Suprapubic skin (tissue), 4 donors: Measurements from ENCODE around the gene LRRC4C. TPM values are rescaled to one million over a fixed set of nuclear protein-coding genes. Genes with fewer than 3 reads are reported as not detected.

ENCODE experiments used
- DNase-seq, 2 donors: peaks; one replicate each; pipeline ENCODE4 v3.0.0-alpha.2; 2019; ENCODE audit warnings: low spot score in 2 of 2
- H3K27ac ChIP-seq: fragments of 200-600 bp; sonication (generic); one replicate; pipeline ENCODE4 v1.5.1; 2019
- H3K27me3 ChIP-seq: fragments of 200-600 bp; sonication (generic); one replicate; pipeline ENCODE4 v1.5.1; 2019
- H3K36me3 ChIP-seq: fragments of 200-600 bp; sonication (generic); one replicate; pipeline ENCODE4 v1.5.1; 2019
- H3K4me1 ChIP-seq: fragments of 200-600 bp; sonication (generic); one replicate; pipeline ENCODE4 v1.5.1; 2019
- H3K4me3 ChIP-seq: fragments of 200-600 bp; sonication (generic); one replicate; pipeline ENCODE4 v1.5.1; 2019; ENCODE audit warnings: mild to moderate bottlenecking
- H3K9me3 ChIP-seq: fragments of 200-600 bp; sonication (generic); one replicate; pipeline ENCODE4 v1.5.1; 2019
- EP300 ChIP-seq: sonication (generic); formaldehyde crosslinking; IDR thresholded peaks from one replicate; pipeline ENCODE4 v1.6.1; 2017; ENCODE audit warnings: antibody characterized with exemption
- POLR2A ChIP-seq, 2 donors: fragments of 450-650 bp; IDR thresholded peaks; one replicate each; pipeline ENCODE4 v1.6.1; 2017; ENCODE audit warnings: antibody characterized with exemption in 2 of 2, mild to moderate bottlenecking in 2 of 2, moderate library complexity in 2 of 2
- POLR2AphosphoS5 ChIP-seq, 3 donors: sonication (generic); formaldehyde crosslinking; IDR thresholded peaks; one replicate each; pipeline ENCODE4 v1.6.1; 2017; ENCODE audit warnings: antibody characterized with exemption in 3 of 3
- WGBS: methylation state at CpG from one replicate; pipeline ENCODE4 v1.1.5; 2018; 5-methylcytosine and 5-hydroxymethylcytosine counted together
- total RNA-seq, 4 donors: library from RNA; depleted of rRNA; stranded (reverse); fragments of >200 nt; gene quantifications; one replicate each; pipeline ENCODE4 v1.1.0, GENCODE V29; 2016
- TF ChIP-seq, protein P1 (sequence below), 2 donors: fragments of 200-600 bp in 1 of 2; fragments of 450-650 bp in 1 of 2; sonication (generic) in 1 of 2; IDR thresholded peaks; one replicate each; pipeline ENCODE4 v1.5.1; 2016 to 2019; ENCODE audit warnings: antibody characterized with exemption in 2 of 2, mild to moderate bottlenecking in 1 of 2, moderate library complexity in 1 of 2

The LRRC4C gene
- total RNA-seq, 4 donors from 2014 or later = 0.19 to 1.1 (median 0.60) TPM; not detected in 1

DNA sequence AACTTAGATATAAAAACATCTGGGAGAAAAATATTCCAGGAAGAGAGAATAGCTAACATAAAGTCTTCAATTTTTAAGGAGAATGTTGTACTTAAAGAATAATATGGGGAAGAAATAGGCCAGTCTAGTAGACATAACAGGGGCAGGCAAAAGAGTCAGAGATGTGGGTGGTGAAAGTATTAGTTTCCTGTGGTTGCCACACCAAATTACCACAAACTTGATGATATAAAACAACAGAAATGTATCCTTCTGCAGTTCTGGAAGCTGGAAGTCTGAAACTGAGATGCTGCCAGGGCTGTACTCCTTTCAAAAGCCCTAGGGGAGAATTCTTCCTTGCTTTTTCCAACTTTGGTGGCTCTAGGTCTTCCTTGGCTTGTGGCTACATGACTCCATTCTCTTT is 1309.7 kb downstream of the LRRC4C start:
- H3K4me3 ChIP-seq = no peak overlapping the region
- no peak overlapping the region for H3K27ac ChIP-seq

DNA sequence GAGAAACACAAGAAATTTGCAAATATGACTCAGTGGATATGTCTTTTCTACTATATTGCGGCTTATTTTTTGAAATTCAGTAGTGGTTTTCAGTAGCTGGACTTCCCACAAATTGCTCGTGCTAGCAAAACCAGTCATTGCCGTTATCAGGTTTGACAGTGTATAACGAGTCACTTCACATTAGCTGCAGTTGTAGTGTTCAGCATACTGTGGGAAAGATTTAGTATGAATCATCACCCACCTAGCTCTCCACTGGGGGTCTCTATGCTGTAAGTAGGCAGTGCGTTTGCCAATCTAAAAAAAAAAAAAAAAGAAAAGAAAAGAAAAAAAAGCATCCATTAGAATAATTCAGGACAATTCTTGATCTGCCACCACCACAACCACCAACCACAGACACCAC is 1318.9 kb downstream of the LRRC4C start:
- TF ChIP-seq POLR2A (IDR thresholded peaks at IDR 0.05) (no peak), POLR2AphosphoS5 (IDR thresholded peaks at IDR 0.05) (no peak), EP300 (no peak)
- TF ChIP-seq, protein P1, sequence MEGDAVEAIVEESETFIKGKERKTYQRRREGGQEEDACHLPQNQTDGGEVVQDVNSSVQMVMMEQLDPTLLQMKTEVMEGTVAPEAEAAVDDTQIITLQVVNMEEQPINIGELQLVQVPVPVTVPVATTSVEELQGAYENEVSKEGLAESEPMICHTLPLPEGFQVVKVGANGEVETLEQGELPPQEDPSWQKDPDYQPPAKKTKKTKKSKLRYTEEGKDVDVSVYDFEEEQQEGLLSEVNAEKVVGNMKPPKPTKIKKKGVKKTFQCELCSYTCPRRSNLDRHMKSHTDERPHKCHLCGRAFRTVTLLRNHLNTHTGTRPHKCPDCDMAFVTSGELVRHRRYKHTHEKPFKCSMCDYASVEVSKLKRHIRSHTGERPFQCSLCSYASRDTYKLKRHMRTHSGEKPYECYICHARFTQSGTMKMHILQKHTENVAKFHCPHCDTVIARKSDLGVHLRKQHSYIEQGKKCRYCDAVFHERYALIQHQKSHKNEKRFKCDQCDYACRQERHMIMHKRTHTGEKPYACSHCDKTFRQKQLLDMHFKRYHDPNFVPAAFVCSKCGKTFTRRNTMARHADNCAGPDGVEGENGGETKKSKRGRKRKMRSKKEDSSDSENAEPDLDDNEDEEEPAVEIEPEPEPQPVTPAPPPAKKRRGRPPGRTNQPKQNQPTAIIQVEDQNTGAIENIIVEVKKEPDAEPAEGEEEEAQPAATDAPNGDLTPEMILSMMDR (IDR thresholded peaks at IDR 0.05) = no peak

More for the DNA sequence above, 1309.7 kb downstream of the LRRC4C start:
- no peaks in the 10 kb centered on the region for H3K4me1 ChIP-seq
- H3K36me3 ChIP-seq = no peaks in the 10 kb centered on the region
- TF ChIP-seq EP300 = no peak
- no peak for TF ChIP-seq POLR2AphosphoS5 (IDR thresholded peaks at IDR 0.05)
- TF ChIP-seq POLR2A (IDR thresholded peaks at IDR 0.05) = no peak
- TF ChIP-seq, protein P1 (IDR thresholded peaks at IDR 0.05) = no peak
- H3K27me3 ChIP-seq = no peaks in the 10 kb centered on the region
- DNase-seq = no peak
- peaks cover 12% of the 10 kb centered on the region for H3K9me3 ChIP-seq

GRCh38 chr11:40139536-40139935 is 1319.9 kb downstream of the LRRC4C start:
- no peak for DNase-seq
- Histone ChIP-seq H3K27ac (no peak overlapping the region), H3K36me3 (no peaks in the 10 kb centered on the region), H3K4me3 (no peak overlapping the region), H3K9me3 (no peaks in the 10 kb centered on the region), H3K27me3 (no peaks in the 10 kb centered on the region), H3K4me1 (no peaks in the 10 kb centered on the region)
- TF ChIP-seq EP300 (no peak), POLR2A (IDR thresholded peaks at IDR 0.05) (no peak), POLR2AphosphoS5 (IDR thresholded peaks at IDR 0.05) (no peak)
- TF ChIP-seq, protein P1 (IDR thresholded peaks at IDR 0.05) = no peak
- WGBS = 70% methylated on average over 2 of the region's 2 CpGs

More for the DNA sequence above, 1318.9 kb downstream of the LRRC4C start:
- Histone ChIP-seq H3K9me3 (no peaks in the 10 kb centered on the region), H3K4me3 (no peak overlapping the region), H3K4me1 (no peaks in the 10 kb centered on the region), H3K36me3 (no peaks in the 10 kb centered on the region), H3K27me3 (no peaks in the 10 kb centered on the region), H3K27ac (no peak overlapping the region)
- DNase-seq = no peak
- 84% methylated on average over 5 of the region's 5 CpGs for WGBS

- Histone ChIP-seq H3K27ac (no peak overlapping the region), H3K36me3 (no peaks in the 10 kb centered on the region), H3K27me3 (no peaks in the 10 kb centered on the region), H3K4me1 (no peaks in the 10 kb centered on the region), H3K4me3 (no peak overlapping the region), H3K9me3 (no peaks in the 10 kb centered on the region)
- WGBS = 76% methylated on average over 3 of the region's 3 CpGs
- no peak for DNase-seq
- no peak for TF ChIP-seq POLR2AphosphoS5 (IDR thresholded peaks at IDR 0.05)
- TF ChIP-seq POLR2A (IDR thresholded peaks at IDR 0.05) = no peak
- TF ChIP-seq EP300 = no peak
- TF ChIP-seq, protein P1 (IDR thresholded peaks at IDR 0.05) = no peak
Measured at GRCh38 chr11:40139066-40139465, 1320.4 kb downstream of the LRRC4C start.

GRCh38 chr11:40134820-40135570 is 1324.5 kb downstream of the LRRC4C start:
- no peak overlapping the region for H3K4me3 ChIP-seq
- TF ChIP-seq, protein P1 (IDR thresholded peaks at IDR 0.05) = no peak
- TF ChIP-seq POLR2A (IDR thresholded peaks at IDR 0.05) (no peak), EP300 (no peak), POLR2AphosphoS5 (IDR thresholded peaks at IDR 0.05) (no peak)
- WGBS = 67% methylated on average over 1 of the region's 1 CpG

More at GRCh38 chr11:40134820-40135570, 1324.5 kb downstream of the LRRC4C start:
- Histone ChIP-seq H3K9me3 (no peaks in the 10 kb centered on the region), H3K27ac (no peak overlapping the region), H3K27me3 (no peaks in the 10 kb centered on the region), H3K4me1 (no peaks in the 10 kb centered on the region), H3K36me3 (no peaks in the 10 kb centered on the region)
- no peak for DNase-seq
